Activated CD8-positive, alpha-beta T cell treated with anti-CD3 and anti-CD28 coated beads, Interleukin-2, amount 10 ng/mL, durations not matched to agents 7 days and 5 days (primary cell): ENCODE data around the gene HIVEP3. TPM values are rescaled to one million over a fixed set of nuclear protein-coding genes. Genes with fewer than 3 reads are reported as not detected.

ENCODE experiments used
- ATAC-seq: fragments of 150-1000 bp; cut with Tn5 transposase; one replicate; pipeline ENCODE4 v1.10.0; 2021; ENCODE audit warnings: moderate library complexity
- CTCF ChIA-PET: fragments of 350-600 bp; sonication (Branson Sonifier 250); formaldehyde crosslinking; loops from one replicate; lab custom pipeline; 2021; ENCODE audit warnings: antibody characterized with exemption; lab: Charles Lee
- POLR2A ChIA-PET: fragments of 350-600 bp; sonication (Branson Sonifier 250); formaldehyde crosslinking; loops from one replicate; lab custom pipeline; 2021; ENCODE audit warnings: antibody characterized with exemption; lab: Charles Lee
- DNase-seq: peaks from one replicate; pipeline ENCODE4 v3.0.0-alpha.2; 2020
- H3K27ac Mint-ChIP-seq: one replicate; pipeline ENCODE4 v1.8.0; 2021; ENCODE audit warnings: mild to moderate bottlenecking, mixed read lengths
- H3K27me3 Mint-ChIP-seq: one replicate; pipeline ENCODE4 v1.8.0; 2021; ENCODE audit warnings: low read depth, mixed read lengths
- H3K36me3 Mint-ChIP-seq: one replicate; pipeline ENCODE4 v1.8.0; 2021; ENCODE audit warnings: low read depth, mixed read lengths
- H3K4me1 Mint-ChIP-seq: one replicate; pipeline ENCODE4 v1.8.0; 2021; ENCODE audit warnings: low read depth, mixed read lengths
- H3K4me3 Mint-ChIP-seq: one replicate; pipeline ENCODE4 v1.8.0; 2021; ENCODE audit warnings: mild to moderate bottlenecking, mixed read lengths
- H3K9me3 Mint-ChIP-seq: one replicate; pipeline ENCODE4 v1.8.0; 2022; ENCODE audit warnings: mixed read lengths; ENCODE audit not compliant: insufficient read depth
- total RNA-seq, 2 experiments: library from RNA; stranded (reverse); gene quantifications; one replicate each; pipeline ENCODE4 v1.2.3, GENCODE V29; 2021

HIVEP3 gene
- total RNA-seq, 2 experiments from 2014 or later = 10.8 to 11.8 TPM

DNA sequence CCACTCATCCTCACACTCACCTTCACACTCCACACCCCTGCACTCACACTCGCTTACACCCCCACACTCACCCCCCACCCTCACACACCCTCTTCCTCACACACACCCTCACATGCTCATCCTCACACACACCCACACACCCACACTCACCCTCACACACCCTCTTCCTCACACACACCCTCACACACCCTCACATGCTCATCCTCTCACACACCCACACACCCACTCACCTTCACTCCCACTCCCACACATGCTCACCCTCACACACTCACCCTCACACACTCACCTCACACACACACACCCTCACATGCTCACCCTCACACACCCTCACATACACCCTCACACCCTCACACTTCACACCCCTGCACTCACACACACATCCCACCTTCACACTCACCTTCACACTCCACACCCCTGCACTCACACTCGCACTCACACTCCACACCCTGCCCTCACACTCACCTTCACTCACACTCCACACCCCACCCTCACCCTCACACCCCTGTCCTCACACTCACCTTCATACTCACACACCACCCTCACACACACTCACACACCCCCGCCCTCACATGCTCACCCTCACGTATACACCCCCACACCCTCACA lies 391.7 kb downstream of the HIVEP3 start:
- Mint-ChIP-seq H3K4me3 (no peak overlapping the region), H3K36me3 (peaks cover 2% of the 10 kb centered on the region), H3K27me3 (no peaks in the 10 kb centered on the region), H3K9me3 (no peaks in the 10 kb centered on the region), H3K27ac (peak overlapping the region; percentile 55), H3K4me1 (no peaks in the 10 kb centered on the region)
- ATAC-seq (no peak), DNase-seq (no peak)
- POLR2A ChIA-PET = no interaction called here
- CTCF ChIA-PET = no interaction called here

DNA sequence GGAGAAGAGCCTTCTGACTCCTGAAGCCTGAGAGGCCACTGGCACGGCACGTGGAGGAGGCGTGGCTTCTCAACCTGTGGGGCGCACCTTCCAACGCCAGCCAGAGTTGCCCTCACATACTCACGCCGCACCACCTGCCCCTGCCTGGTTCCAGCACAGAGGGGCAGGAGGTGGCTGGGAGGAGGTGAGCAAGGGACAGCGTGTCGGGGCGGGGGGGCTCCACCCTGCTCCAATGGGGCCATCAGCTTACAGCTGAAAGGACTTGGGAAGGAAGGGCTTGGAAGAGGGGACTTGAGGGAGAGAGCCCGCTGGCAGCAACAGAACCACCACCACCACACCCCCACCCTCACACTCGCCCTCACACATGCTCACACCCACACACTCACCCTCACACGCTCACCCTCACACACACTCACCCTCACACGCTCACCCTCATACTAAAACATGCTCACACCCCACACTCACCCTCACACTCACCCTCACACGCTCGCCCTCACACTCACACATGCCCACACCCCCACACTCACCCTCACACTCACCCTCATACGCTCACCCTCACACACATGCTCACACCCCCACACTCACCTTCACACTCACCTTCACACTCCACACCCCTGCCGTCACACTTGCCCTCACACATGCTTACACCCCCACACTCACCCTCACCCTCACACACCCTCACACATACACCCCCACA lies 392.7 kb downstream of the HIVEP3 start:
- ATAC-seq = no peak
- no peak overlapping the region for H3K27ac Mint-ChIP-seq
- POLR2A ChIA-PET = no interaction called here
- H3K4me3 Mint-ChIP-seq = no peak overlapping the region
- DNase-seq = no peak
- no peaks in the 10 kb centered on the region for H3K9me3 Mint-ChIP-seq
- H3K4me1 Mint-ChIP-seq = no peaks in the 10 kb centered on the region
- CTCF ChIA-PET = no interaction called here
- peaks cover 2% of the 10 kb centered on the region for H3K36me3 Mint-ChIP-seq
- H3K27me3 Mint-ChIP-seq = no peaks in the 10 kb centered on the region

DNA sequence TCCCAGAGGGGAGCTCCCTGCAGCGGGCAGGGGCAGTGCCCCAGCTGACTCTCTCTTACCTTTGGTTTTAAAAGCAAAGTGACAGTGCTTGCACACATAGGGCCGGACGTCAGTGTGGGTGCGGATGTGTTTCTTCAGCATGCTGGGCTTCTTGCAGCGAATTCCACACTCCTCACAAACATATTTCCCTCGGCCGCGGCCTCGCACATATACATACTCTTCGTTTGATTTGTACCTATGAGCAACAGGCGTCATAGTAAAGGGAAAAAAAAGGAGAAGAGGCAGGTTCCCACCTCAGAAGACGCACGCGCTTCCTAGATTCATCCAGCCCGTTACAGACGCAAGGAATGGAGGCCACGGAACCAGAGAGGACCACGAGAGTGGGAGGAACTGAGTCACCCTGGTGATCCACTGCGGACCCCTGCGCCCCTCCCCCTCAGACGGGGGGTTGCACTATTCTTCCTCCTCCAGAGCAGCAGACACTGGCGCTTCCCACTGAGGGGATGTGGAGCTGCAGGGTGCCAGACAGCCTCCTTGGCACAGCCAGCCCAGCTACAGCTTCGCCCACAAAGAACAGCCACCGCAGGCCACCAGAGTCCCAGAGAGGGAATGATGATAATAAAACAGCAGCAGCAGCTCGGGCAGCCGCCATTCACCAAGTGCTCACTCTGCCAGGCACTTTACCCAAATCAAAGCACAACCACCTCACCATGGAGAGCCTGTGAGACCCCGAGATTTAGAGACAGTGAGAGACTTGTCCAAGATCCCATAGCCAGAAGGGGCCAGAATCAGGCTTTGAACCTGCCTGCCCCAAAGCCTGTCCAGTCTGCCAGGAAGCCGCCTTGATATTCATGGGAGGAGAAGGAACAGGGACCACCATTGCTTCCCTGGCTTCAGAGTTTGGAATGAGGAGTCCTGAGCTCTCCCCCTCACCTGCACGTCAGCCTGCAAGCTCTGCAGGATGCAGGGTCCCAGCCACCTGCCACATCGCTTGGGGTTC lies 393.7 kb downstream of the HIVEP3 start:
- DNase-seq (no peak), ATAC-seq (no peak)
- Mint-ChIP-seq H3K36me3 (peaks cover 2% of the 10 kb centered on the region), H3K27ac (no peak overlapping the region), H3K4me3 (no peak overlapping the region), H3K27me3 (no peaks in the 10 kb centered on the region), H3K4me1 (no peaks in the 10 kb centered on the region), H3K9me3 (no peaks in the 10 kb centered on the region)
- ChIA-PET CTCF (no interaction called here), POLR2A (no interaction called here)

DNA sequence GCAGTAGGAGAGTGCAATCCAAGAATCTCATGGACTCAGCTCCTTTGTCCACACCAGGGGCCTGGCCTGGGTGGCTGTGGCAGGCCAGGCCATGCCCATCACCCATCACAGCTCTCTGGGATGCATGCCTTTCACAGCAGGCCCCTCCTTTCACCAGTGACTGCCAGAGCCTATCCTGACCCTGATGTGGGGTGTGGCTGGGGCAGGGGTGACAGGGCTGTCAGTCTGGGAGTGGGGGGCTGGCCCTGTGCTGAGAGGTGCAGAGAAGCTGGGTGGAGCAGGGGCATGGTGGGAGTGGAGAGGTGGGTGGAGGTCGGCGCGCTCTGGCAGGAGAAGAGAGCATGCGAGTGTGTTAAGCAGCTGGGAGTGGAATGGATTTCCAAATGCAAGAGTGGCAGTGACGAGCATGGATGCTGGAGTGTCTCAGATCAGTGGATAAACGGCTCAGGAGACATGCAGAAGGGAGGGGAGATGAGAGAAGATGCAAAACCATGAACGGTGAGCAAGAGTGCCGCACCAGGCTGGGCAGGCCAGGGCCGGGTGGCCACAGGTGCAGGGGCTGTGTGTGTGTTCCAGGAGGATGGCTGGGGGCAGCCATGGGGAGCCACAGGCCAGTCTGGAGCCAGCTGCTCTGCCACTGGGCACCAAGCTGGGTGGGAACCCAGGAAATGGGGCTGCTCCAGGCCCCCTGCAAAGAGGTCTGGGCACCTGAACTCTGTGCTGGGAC lies 394.6 kb downstream of the HIVEP3 start:
- Mint-ChIP-seq H3K9me3 (no peaks in the 10 kb centered on the region), H3K36me3 (no peaks in the 10 kb centered on the region), H3K27ac (no peak overlapping the region), H3K27me3 (no peaks in the 10 kb centered on the region), H3K4me3 (no peak overlapping the region), H3K4me1 (no peaks in the 10 kb centered on the region)
- ChIA-PET POLR2A (no interaction called here), CTCF (no interaction called here)
- DNase-seq (no peak), ATAC-seq (no peak)

DNA sequence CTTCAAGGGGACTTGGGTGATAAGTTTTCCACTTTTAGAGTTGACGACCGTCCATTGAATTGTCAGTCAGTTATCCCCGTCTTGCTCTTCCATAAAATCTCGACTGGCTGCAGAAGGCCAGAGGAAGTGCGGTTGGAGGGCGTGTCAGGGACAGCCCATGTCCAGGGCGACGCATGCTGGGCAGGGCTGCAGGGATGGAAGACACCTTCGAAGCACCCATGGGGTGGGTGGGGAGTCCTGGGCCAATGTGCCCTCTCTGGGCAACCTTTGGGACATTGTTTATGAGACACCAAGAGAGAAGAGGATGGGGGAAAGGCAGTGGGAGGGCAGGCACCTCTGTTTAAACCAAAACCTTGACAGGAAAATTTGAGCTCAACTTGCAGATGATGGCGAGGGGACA lies 395.7 kb downstream of the HIVEP3 start:
- no peaks in the 10 kb centered on the region for H3K4me1 Mint-ChIP-seq
- no peaks in the 10 kb centered on the region for H3K9me3 Mint-ChIP-seq
- no peaks in the 10 kb centered on the region for H3K36me3 Mint-ChIP-seq
- ChIA-PET POLR2A (no interaction called here), CTCF (no interaction called here)
- DNase-seq (no peak), ATAC-seq (no peak)
- H3K4me3 Mint-ChIP-seq = no peak overlapping the region
- H3K27me3 Mint-ChIP-seq = no peaks in the 10 kb centered on the region
- H3K27ac Mint-ChIP-seq = no peak overlapping the region

DNA sequence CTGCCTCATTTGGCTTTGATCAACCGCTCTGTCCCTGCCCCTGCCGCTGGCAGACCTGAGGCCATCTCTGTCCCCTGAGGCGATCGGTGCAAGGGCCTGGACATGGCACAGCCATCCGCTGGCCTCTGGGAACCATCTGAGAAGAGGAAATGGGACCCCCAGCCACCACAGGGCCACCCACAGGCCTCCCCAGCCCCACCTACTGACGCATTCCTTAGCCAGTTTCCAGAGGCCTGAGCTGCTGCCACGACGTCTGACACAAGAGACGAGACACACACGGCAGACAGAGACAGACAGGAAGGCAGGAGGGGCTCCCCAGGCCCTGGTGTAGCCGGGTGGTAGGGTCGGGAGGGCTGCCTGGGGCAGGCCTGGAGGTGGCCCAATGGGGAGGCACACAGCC lies 397.0 kb downstream of the HIVEP3 start:
- Mint-ChIP-seq H3K4me1 (no peaks in the 10 kb centered on the region), H3K27me3 (no peaks in the 10 kb centered on the region), H3K36me3 (no peaks in the 10 kb centered on the region), H3K4me3 (no peak overlapping the region), H3K27ac (no peak overlapping the region), H3K9me3 (no peaks in the 10 kb centered on the region)
- POLR2A ChIA-PET = no interaction called here
- ATAC-seq (no peak), DNase-seq (no peak)
- CTCF ChIA-PET = no interaction called here

DNA sequence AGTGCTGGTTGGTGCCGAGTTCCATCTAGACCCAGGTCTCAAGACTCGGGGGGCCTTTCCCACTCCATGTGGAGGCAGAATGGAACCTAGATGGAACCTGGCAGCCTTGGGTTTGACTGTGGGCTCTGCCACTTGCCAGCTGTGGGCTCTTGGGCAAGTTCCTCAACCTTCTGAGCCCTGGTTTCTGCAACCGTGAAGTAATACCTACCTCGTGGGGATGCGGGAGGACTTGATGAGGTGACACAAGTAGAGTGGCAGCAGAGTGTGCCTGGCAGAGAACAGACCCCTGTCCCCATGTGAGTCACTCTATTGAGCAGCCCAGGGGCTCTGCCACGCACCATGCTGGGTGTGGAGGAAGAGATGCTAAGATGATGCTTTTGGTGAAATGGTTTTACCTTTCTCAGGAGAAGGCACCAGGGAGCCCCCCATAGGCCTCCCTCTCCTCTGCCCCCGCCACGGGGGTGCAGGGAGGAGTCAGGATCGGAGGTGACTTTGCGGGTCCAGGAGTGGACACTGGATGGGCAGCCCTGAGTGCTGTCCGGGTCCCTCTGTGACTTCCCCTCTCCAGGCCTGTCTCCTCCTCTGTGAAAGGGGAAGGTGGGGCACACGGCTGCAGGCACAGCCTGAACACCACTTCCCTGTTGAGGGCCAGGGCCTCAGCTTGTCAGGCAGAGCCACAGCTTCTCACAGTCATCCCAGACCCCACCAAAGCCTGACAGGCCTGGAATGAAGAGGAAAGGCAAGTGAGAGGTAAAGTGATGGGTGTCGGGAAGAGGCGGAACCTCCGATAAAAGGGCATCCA lies 397.6 kb downstream of the HIVEP3 start:
- ChIA-PET POLR2A (interaction anchor here (0.6 kb wide), 1 partner anchor 184 kb away, joined by 3 read pairs; no protein-coding TSS in a partner anchor), CTCF (no interaction called here)
- no peak for DNase-seq
- H3K27ac Mint-ChIP-seq = no peak overlapping the region
- no peaks in the 10 kb centered on the region for H3K9me3 Mint-ChIP-seq
- H3K4me3 Mint-ChIP-seq = no peak overlapping the region
- no peaks in the 10 kb centered on the region for H3K27me3 Mint-ChIP-seq
- H3K4me1 Mint-ChIP-seq = no peaks in the 10 kb centered on the region
- H3K36me3 Mint-ChIP-seq = no peaks in the 10 kb centered on the region
- no peak for ATAC-seq

DNA sequence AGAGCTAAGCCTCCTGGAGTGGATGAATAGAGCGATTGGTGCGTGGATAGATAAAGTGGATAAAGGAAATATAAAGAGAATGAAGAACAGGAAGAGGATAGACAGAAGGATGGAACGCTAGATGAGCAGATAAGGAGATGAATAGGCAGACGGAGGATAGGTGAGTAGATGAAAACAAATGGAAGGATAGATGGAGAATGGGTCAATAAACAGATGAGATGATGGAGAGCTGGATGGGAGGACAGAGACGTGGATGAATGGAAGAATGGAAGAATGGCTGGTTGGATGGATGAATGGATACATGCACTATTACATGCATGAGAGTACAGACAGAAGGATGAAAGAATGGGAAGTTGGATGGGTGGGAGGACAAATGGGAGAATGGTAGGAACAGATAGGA lies 399.1 kb downstream of the HIVEP3 start:
- Mint-ChIP-seq H3K27me3 (no peaks in the 10 kb centered on the region), H3K4me1 (no peaks in the 10 kb centered on the region), H3K9me3 (no peaks in the 10 kb centered on the region), H3K27ac (no peak overlapping the region), H3K36me3 (no peaks in the 10 kb centered on the region), H3K4me3 (no peak overlapping the region)
- DNase-seq (no peak), ATAC-seq (no peak)
- ChIA-PET CTCF (interaction anchor here (1.0 to 1.5 kb wide), 2 partner anchors 56 to 373 kb away, joined by 3 to 4 read pairs; no protein-coding TSS in a partner anchor), POLR2A (interaction anchor here (0.6 kb wide), 1 partner anchor 36 kb away, joined by 3 read pairs; no protein-coding TSS in a partner anchor)

DNA sequence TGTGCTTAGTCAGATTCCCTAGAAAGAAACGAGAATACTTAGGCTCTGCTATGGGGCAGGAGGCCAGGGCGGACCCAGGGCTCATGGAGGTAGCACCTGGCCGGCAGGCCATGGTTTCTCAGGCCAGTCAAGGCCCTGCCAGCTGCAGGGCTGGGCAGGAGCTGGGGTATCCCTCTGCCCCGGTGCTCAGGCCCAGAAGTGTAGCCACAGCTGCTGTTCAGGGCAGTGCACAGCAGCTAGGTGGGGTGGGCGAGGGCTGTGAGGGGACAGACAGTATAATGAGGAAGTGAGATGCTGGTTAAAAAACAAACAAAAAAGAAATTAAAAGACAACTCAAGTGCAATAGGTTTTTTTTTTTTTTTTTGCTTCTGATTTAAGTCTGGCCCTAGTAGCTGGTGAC lies 400.3 kb downstream of the HIVEP3 start:
- POLR2A ChIA-PET = no interaction called here
- Mint-ChIP-seq H3K27me3 (no peaks in the 10 kb centered on the region), H3K36me3 (peaks cover 2% of the 10 kb centered on the region), H3K4me1 (no peaks in the 10 kb centered on the region), H3K9me3 (no peaks in the 10 kb centered on the region), H3K27ac (no peak overlapping the region), H3K4me3 (no peak overlapping the region)
- CTCF ChIA-PET = interaction anchor here (1.0 kb wide), 1 partner anchor 293 kb away, joined by 3 read pairs; no protein-coding TSS in a partner anchor
- no peak for DNase-seq
- ATAC-seq = no peak

DNA sequence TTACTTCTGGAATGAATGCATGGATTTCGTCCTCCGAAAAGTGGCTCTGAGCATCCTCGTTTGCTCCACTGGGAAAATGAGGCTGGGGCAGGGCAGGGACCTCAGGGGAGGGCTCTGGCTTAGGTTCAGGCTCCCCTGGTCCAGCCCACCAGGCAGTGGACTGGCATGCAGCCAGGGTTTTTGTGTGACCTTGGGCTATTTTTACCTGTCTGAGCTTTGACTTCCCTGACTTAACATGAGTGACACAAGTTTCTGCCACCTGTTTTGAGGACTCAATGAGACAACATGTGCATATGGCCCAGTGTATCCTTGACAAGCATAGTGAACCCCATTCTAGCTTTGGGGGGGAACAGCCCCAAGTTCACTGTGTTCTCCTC lies 401.7 kb downstream of the HIVEP3 start:
- H3K4me1 Mint-ChIP-seq = no peaks in the 10 kb centered on the region
- no peaks in the 10 kb centered on the region for H3K27me3 Mint-ChIP-seq
- ChIA-PET CTCF (interaction anchor here (1.1 to 2.6 kb wide), 2 partner anchors 61 to 657 kb away, joined by 4 to 17 read pairs; no protein-coding TSS in a partner anchor), POLR2A (no interaction called here)
- no peaks in the 10 kb centered on the region for H3K9me3 Mint-ChIP-seq
- H3K36me3 Mint-ChIP-seq = peaks cover 2% of the 10 kb centered on the region
- DNase-seq = no peak
- ATAC-seq = no peak
- H3K4me3 Mint-ChIP-seq = no peak overlapping the region
- H3K27ac Mint-ChIP-seq = no peak overlapping the region
